DOHH2 (cell line): ENCODE data around the gene MUC5AC.

Experiments
- EZH2phosphoT487 ChIP-seq: fragments of 200-600 bp; sonication (generic); IDR thresholded peaks from 2 replicates; pipeline ENCODE4 v1.6.1; 2017; ENCODE audit warnings: borderline replicate concordance, mild to moderate bottlenecking, antibody characterized with exemption, low read length, moderate library complexity, mixed read lengths
- TF ChIP-seq, protein P1 (sequence below): fragments of 200-600 bp; sonication (generic); IDR thresholded peaks from one replicate; pipeline ENCODE4 v1.5.1; 2014; ENCODE audit warnings: antibody characterized with exemption, mild to moderate bottlenecking, low read depth, low read length; ENCODE audit not compliant: poor library complexity, severe bottlenecking

DNA sequence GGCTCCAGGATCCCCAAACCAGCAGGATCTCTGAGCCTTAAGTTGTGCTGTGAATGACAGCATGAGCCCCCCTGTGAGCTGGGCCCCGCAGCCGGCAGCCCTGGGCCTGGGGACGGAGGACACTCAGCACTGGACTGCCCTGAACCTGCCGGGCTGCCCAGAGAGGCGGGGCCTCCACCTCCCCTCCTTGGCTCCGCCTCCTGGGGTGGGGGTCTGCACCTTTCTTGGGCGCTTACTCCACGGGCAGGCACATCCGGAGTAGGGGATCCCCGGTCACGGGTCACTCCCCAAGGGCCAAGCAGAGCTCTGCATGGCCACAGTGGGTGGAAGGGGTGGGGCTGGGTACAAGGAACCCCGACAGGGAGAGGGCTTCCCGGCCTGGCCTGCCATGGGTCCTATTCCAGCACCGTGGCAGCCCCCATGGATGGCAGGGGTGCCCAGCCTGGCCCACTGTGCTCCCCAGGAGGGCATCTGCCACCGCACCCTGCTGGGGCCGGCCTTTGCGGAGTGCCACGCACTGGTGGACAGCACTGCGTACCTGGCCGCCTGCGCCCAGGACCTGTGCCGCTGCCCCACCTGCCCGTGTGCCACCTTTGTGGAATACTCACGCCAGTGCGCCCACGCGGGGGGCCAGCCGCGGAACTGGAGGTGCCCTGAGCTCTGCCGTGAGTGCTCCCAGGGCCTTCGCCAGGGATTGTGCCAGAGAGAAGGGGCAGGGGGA is 70.5 kb downstream of the MUC5AC start:
- TF ChIP-seq, protein P1, sequence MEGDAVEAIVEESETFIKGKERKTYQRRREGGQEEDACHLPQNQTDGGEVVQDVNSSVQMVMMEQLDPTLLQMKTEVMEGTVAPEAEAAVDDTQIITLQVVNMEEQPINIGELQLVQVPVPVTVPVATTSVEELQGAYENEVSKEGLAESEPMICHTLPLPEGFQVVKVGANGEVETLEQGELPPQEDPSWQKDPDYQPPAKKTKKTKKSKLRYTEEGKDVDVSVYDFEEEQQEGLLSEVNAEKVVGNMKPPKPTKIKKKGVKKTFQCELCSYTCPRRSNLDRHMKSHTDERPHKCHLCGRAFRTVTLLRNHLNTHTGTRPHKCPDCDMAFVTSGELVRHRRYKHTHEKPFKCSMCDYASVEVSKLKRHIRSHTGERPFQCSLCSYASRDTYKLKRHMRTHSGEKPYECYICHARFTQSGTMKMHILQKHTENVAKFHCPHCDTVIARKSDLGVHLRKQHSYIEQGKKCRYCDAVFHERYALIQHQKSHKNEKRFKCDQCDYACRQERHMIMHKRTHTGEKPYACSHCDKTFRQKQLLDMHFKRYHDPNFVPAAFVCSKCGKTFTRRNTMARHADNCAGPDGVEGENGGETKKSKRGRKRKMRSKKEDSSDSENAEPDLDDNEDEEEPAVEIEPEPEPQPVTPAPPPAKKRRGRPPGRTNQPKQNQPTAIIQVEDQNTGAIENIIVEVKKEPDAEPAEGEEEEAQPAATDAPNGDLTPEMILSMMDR = no peak
- TF ChIP-seq EZH2phosphoT487 = no peak
